GM12892 (cell line): ENCODE results near the gene IMPG2. TPM values are rescaled to one million over a fixed set of nuclear protein-coding genes. Genes with fewer than 3 reads are reported as not detected.
"Not testable (repeated sequence)": the region's sequence is repeated elsewhere in the genome, so short reads cannot be mapped to it uniquely, and the experiment has no call there.

ENCODE experiments used
- DNase-seq: peaks from one replicate; pipeline ENCODE4 v3.0.0; 2011; ENCODE audit not compliant: insufficient read length
- FAIRE-seq: peaks from 2 replicates; lab custom pipeline; 2011; peaks lifted over from hg19 to GRCh38; lab: Jason Lieb, UNC
- POLR2A ChIP-seq: IDR thresholded peaks from 2 replicates; pipeline ENCODE4 v1.6.1; 2011; ENCODE audit warnings: low read depth, low read length, control low read depth
- POLR2AphosphoS5 ChIP-seq: IDR thresholded peaks from 2 replicates; pipeline ENCODE4 v1.6.1; 2011; ENCODE audit warnings: low read depth, low read length, control low read depth
- TAF1 ChIP-seq: IDR thresholded peaks from 2 replicates; pipeline ENCODE4 v1.6.1; 2011; ENCODE audit warnings: low read depth, mild to moderate bottlenecking, control low read depth, low read length, borderline replicate concordance
- polyA plus RNA-seq: library from polyadenylated mRNA; unstranded; fragments of >200 nt; gene quantifications from one replicate; pipeline ENCODE4 v1.2.1, GENCODE V29; 2012; ENCODE audit warnings: missing spikeins, inconsistent platforms; ENCODE audit not compliant: missing spikeins

IMPG2 gene
- polyA plus RNA-seq = 0.08 TPM

- DNase-seq = no peak
- FAIRE-seq = no peak
- no peak for TF ChIP-seq POLR2A
- no peak for TF ChIP-seq POLR2AphosphoS5
- no peak for TF ChIP-seq TAF1
These were observed at the start of gene IMPG2 for GRCh38 chr3:101320475-101320874. IMPG2 (minus strand) TSS chr3:101320575; CDS start chr3:101320372, 203 bp downstream.

DNA sequence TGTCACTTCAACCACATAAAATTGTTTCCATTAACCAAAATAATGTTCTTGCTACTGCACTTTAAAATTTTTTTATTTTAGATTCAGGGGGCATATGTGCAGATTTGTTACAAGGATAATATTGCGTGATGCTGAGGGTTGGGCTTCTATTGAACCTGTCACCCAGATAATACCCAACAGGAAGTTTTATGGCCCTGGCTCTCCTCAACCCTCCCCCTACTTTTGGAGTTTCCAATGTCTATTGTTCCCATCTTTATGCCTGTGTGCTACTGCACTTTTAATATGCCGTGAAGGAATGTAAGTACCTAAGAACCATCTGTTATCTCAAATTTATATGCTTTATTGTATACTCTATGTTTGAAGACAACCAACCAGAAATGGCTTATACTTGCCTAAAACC, 42.0 kb upstream of the IMPG2 start:
- FAIRE-seq (no peak), DNase-seq (no peak)
- no peak for TF ChIP-seq POLR2AphosphoS5
- no peak for TF ChIP-seq POLR2A
- TF ChIP-seq TAF1 = no peak

DNA sequence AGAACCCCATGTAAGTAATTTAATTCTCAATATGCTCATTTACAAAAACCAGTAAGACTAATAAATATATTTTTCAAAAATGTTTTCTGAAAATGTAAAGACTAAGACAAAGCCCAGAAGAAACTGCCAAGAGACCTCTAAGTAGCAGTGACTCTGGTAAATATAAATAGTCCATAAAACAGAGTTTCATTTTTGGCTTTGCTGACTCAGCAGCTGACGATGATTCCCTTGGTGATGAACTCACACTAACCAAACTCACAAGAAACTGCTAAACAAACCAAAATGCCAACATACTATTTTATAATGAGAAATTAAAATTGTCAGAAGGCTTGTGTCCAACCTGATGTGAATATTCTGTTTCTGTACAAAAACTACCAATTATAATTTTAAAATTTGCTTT, 31.5 kb upstream of the IMPG2 start:
- FAIRE-seq = no peak
- TF ChIP-seq POLR2AphosphoS5 (no peak), TAF1 (no peak), POLR2A (no peak)
- DNase-seq = no peak

DNA sequence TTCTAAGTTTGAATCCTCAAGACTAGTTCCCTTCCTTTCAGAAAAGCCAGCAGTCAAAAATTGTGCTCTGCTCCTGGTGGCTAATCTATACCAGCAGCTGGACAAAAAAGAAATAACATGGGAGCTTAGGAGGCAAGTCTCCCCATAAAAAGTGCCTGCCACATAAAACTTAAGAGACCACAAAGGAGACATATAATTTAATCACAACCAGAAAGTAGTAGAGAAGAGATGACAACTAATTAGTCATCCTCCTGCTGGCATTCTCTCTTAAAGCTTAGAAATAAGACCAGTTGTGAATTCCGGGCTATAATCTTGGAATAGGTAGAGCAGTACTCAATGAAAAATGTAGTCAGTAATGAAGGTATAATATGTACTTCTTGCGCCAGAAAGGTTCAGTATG, 20.2 kb upstream of the IMPG2 start:
- DNase-seq (no peak), FAIRE-seq (no peak)
- TF ChIP-seq POLR2AphosphoS5 (no peak), POLR2A (no peak), TAF1 (no peak)

- FAIRE-seq (no peak), DNase-seq (no peak)
- TF ChIP-seq POLR2A = no peak
- no peak for TF ChIP-seq POLR2AphosphoS5
- no peak for TF ChIP-seq TAF1
These were observed 13.5 kb upstream of the IMPG2 start for GRCh38 chr3:101333883-101334282.

DNA sequence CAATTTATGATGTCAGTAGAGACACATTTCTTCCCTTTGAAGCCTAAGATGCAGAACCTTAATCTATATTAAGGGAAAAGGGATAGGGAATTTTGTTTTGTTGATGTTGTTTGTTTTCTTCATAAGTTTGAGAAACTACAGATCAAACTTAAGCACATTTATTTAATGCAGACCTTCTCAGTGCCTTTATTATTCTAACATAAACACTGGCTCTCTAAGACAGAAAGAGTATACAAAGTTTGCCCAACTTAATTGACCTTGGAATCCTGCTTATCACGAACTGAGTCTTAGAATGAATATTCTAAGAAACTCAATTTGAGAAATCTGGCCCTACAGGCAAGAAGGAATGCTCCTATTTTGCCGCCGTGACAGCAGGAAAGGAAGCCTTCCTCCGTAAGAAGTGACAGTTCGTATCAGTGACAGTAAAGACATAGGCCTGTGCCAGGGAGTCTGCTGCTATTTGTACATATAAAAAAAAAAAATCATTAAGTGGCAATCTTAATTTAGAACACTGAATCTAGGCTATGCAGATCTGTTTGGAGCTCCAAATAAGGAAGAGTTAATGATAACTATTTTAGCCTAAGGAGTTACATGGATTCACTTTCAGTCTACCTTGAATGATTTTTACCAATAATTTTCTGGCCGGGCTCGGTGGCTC, 8.8 kb upstream of the IMPG2 start:
- FAIRE-seq = no peak

GRCh38 chr3:101325393-101326134, 5.2 kb upstream of the IMPG2 start:
- DNase-seq (no peak), FAIRE-seq (no peak)
- TF ChIP-seq POLR2A = no peak
- TF ChIP-seq TAF1 = no peak
- TF ChIP-seq POLR2AphosphoS5 = no peak

More for the DNA sequence above, 8.8 kb upstream of the IMPG2 start:
- no peak for DNase-seq
- TF ChIP-seq TAF1 = no peak
- TF ChIP-seq POLR2AphosphoS5 = no peak
- TF ChIP-seq POLR2A = no peak

- no peak for FAIRE-seq
- DNase-seq = no peak
- TF ChIP-seq TAF1 (no peak), POLR2A (no peak), POLR2AphosphoS5 (no peak)
These were observed 844 bp downstream of the IMPG2 start for GRCh38 chr3:101319531-101319930.

DNA sequence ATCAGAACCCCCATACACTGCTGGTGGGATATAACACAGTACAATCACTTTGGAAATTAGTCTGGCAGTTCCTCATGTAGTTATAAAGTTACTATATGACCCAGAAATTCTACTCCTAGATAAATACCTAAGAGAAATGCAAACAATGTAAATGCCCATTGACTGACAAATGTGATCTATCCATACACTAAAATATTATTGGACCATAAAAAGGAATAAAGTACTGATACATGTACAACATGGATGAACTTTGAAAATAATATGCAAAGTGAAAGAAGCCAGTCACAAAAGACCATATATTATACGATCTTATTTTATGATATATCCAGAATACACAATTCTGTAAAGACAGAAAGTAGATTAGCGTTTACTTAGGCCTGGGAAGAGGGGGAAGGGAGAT, 7.8 kb downstream of the IMPG2 start:
- TF ChIP-seq TAF1 (no peak), POLR2AphosphoS5 (no peak), POLR2A (no peak)
- DNase-seq (no peak), FAIRE-seq (no peak)

DNA sequence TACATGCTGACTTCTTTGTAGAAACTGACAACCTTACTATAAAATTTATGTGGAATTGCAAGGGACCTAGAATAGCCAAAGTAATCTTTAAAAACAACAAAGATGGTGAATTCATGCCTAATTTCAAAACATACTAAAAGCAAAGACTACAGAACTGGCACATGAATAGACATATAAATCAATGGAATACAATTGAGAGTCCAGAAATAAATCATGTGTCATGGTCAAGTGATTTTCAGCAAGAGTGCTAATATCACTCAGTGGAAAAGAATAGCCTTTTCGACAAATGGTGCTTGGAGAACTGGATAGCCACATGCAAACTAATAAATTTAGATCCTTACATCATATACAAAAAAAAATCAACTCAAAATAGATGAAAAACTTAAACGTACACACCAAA, 8.7 kb downstream of the IMPG2 start:
- FAIRE-seq (no peak), DNase-seq (no peak)
- no peak for TF ChIP-seq POLR2A
- TF ChIP-seq POLR2AphosphoS5 = no peak
- no peak for TF ChIP-seq TAF1

DNA sequence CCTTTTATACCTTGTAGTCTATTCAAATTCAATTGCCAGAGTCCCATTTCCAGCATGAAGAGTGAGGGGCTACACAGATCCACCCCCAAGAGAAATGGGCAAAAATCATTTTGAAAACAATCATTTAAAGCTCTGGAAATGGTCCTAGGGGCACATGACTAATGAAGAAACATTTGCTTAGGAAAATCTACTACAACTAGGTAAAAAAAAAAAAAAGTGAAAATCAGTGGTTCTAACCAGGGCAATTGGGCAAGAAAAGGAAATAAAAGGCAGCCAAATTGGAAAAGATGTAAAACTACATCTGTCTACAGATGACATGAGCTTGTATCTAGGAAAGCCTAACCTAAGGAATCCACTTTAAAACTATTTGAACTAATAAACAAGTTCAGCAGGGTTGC, 9.4 kb downstream of the IMPG2 start:
- TF ChIP-seq POLR2A (no peak), POLR2AphosphoS5 (no peak), TAF1 (no peak)
- DNase-seq (no peak), FAIRE-seq (no peak)

DNA sequence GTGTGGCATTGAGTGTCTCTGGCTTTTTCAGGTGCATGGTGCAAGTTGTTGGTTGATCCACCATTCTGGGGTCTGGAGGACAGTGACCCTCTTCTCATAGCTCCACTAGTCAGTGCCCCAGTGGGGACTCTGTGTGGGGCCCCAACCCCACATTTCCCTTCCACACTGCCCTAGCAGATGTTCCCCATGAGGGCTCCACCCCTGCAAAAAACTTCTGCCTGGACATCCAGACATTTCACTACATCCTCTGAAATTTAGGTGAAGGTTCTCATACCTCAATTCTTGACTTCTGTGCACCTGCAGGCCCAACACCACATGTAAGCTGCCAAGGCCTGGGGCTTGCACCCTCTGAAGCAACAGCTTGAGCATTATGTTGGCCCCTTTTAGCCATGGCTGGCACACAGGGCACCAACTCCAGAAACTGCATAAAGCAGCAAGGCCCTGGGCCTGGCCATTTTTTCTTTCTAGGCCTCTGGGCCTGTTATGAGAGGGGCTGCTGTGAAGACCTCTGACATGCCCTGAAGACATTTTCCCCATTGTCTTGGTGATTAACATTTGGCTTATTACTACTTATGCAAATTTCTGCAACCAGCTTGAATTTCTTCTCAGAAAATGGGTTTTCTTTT, 12.1 kb downstream of the IMPG2 start:
- not testable (repeated sequence) for FAIRE-seq, DNase-seq
